ENCODE data around the gene ITGA2B. TPM values are rescaled to one million over a fixed set of nuclear protein-coding genes. Genes with fewer than 3 reads are reported as not detected.

Gene ITGA2B
- total and polyA plus RNA-seq, 8 donors: 0.09 to 0.61 (median 0.48) TPM

DNA sequence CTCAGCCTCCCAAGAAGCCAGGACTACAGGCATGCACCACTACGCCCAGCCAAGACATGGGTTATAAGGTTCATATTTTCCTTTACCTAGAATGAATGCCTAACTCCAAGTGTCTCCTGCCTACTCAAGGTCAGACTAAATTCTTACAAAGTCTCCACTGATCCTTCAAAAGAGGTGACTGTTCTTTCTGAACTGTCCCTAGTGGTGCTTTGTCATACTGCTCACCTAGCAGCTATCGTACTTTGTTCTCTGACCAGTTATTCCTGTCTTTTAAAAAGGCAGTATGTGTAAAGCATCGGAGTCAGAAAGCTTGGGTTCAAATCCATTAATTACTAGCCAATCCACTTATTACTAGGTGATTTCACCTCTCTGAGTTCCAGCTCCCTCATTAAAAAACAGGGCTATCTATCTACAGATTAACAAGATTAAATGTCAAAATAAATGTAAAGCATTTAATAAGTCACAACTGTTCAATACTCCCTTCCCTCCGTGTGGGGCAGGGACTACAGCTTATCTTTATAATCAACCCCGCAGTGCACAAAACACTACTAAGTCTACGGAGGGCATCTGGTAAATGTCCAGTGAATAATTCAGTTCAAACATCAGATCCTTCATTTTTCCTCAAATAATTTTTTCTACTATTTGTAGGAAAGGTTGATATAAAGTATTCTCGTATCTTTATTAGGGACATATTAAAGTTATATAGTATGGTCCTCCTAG, 20.0 kb upstream of the ITGA2B start:
- Histone ChIP-seq H3K9me3 (no peaks in the 10 kb centered on the region), H3K36me3 (no peaks in the 10 kb centered on the region), H3K4me3 (no peak overlapping the region), H3K4me1 (no peaks in the 10 kb centered on the region), H3K27ac (no peak overlapping the region), H3K27me3 (no peaks in the 10 kb centered on the region)
- TF ChIP-seq, protein P1, sequence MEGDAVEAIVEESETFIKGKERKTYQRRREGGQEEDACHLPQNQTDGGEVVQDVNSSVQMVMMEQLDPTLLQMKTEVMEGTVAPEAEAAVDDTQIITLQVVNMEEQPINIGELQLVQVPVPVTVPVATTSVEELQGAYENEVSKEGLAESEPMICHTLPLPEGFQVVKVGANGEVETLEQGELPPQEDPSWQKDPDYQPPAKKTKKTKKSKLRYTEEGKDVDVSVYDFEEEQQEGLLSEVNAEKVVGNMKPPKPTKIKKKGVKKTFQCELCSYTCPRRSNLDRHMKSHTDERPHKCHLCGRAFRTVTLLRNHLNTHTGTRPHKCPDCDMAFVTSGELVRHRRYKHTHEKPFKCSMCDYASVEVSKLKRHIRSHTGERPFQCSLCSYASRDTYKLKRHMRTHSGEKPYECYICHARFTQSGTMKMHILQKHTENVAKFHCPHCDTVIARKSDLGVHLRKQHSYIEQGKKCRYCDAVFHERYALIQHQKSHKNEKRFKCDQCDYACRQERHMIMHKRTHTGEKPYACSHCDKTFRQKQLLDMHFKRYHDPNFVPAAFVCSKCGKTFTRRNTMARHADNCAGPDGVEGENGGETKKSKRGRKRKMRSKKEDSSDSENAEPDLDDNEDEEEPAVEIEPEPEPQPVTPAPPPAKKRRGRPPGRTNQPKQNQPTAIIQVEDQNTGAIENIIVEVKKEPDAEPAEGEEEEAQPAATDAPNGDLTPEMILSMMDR (IDR thresholded peaks at IDR 0.05): peak in 1 of 4 donors; percentile 5
- 70 to 73% methylated on average over 7 of the region's 7 CpGs for WGBS, 2 donors
- no peak for FAIRE-seq
- no peak for DNase-seq
- intact Hi-C loops (cut with DNase I): no loop called here
- ATAC-seq: peak in 1 of 4 donors; percentile 31

DNA sequence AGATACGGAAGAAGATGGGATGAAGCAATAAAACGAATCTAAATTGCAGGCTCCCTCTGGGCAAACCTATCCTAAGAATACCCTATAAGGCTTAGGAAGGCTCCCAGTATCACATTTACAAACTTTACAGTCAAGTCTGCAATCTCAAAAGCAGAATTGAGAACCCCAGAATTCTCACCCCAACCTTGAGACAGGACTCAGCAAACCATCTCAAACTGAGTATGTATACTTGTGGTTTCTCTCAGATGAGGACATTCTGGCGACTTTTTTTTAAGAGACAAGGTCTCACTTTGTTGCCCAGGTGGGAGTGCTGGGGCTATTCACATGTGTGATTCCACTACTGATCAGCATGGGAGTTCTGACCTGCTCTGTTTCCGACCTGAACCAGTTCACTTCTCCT, 19.3 kb upstream of the ITGA2B start:
- H3K4me1 ChIP-seq: no peaks in the 10 kb centered on the region
- no peaks in the 10 kb centered on the region for H3K36me3 ChIP-seq
- 93 to 96% methylated on average over 4 of the region's 4 CpGs for WGBS, 2 donors
- TF ChIP-seq, protein P1 (IDR thresholded peaks at IDR 0.05): no peak
- no peaks in the 10 kb centered on the region for H3K9me3 ChIP-seq
- no peak overlapping the region for H3K4me3 ChIP-seq
- intact Hi-C loops (cut with DNase I): no loop called here
- no peak overlapping the region for H3K27ac ChIP-seq
- FAIRE-seq (no peak), ATAC-seq (no peak), DNase-seq (no peak)
- no peaks in the 10 kb centered on the region for H3K27me3 ChIP-seq

DNA sequence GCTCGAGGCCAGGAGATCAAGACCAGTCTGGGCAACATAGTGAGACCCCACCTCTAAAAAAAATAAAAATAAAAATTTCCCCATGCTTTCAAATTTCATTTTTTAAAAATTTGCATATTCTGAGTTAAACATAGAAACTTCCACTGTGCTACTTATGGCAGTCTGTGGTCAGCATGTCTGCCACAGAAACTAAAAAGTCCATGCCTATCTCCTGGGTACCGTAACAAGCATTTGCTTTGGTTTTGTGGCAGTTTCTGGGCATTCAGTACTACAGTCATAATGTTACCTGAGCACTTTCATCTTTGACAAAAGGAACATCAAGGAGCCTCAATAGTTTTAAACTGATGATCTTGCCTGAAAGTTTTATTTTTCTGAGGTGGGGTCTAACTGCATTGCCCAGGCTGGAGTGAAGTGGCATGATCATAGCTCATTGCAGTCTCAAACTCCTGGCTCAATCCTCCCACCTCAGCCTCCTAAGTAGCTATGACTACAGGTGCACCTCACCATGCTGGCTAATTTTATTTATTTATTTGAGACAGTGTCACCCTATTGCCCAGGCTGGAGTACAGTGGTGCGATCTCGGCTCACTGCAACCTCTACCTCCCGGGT, 13.2 kb upstream of the ITGA2B start:
- intact Hi-C loops (cut with DNase I): no loop called here
- WGBS, 2 donors: 93 to 100% methylated on average over 5 of the region's 5 CpGs
- FAIRE-seq: no peak

DNA sequence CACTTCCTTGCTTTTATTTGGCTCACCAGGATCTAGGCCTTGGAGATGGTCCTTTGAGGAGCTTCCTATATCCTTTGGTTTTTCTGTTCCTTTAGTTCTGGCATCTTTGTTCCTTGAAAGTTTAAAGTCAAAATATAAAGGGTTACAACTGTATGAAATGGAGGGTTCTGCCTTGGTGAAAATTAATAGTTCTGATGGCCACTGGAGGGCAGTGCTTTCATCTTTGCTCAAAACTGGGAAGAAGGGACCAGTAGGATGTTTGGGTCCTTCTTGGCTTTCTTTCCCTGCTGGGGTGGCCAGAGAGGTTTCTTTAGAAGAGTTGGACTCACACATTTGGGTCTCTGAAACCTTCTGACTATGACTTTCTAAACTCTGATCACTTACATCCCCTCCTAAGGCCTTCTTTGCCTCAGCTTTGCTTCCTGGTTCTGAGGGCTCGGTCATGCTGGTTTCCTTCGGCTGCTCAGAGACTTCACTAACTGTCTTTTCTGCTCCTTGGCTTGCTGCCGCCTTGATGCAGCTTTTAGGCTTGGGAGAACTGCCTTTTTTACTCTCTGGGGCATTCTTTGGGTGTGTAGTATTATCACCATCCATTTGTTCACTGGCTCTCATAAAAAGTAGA, 10.9 kb upstream of the ITGA2B start:
- intact Hi-C loops (cut with DNase I): no loop called here
- DNase-seq (no peak), ATAC-seq (peak; percentile 40 to 66 (median 61)), FAIRE-seq (no peak)
- Histone ChIP-seq H3K27me3 (no peaks in the 10 kb centered on the region), H3K4me3 (no peak overlapping the region), H3K9me3 (no peaks in the 10 kb centered on the region), H3K36me3 (peaks cover 0 to 31% (median 8%) of the 10 kb centered on the region in 3 donors), H3K27ac (no peak overlapping the region), H3K4me1 (no peaks in the 10 kb centered on the region)
- TF ChIP-seq, protein P1 (IDR thresholded peaks at IDR 0.05): peak in 1 of 4 donors; percentile 25
- 92 to 93% methylated on average over 3 of the region's 3 CpGs for WGBS, 2 donors

More for the DNA sequence above, 13.2 kb upstream of the ITGA2B start:
- no peaks in the 10 kb centered on the region for H3K9me3 ChIP-seq
- TF ChIP-seq, protein P1 (IDR thresholded peaks at IDR 0.05): no peak
- no peak for ATAC-seq
- no peak overlapping the region for H3K27ac ChIP-seq
- H3K36me3 ChIP-seq: peaks cover 0 to 31% (median 8%) of the 10 kb centered on the region in 3 donors
- DNase-seq: no peak
- H3K4me3 ChIP-seq: no peak overlapping the region
- no peaks in the 10 kb centered on the region for H3K4me1 ChIP-seq
- H3K27me3 ChIP-seq: no peaks in the 10 kb centered on the region

All from pancreas (tissue), 10 donors.